ENCODE data around the gene AJAP1.

The AJAP1 gene

GRCh38 chr1:4622821-4623220, 31.6 kb upstream of the AJAP1 start:
- DNase-seq (ENCODE audit: low spot score) = no peak
- no peak for TF ChIP-seq CTCF (IDR thresholded peaks at IDR 0.05; ENCODE audit: borderline replicate concordance, control extremely low read depth, extremely low read depth, insufficient read depth, missing control alignments)
- in situ Hi-C loops (cut with MboI; ENCODE audit: low sequenced_read_pairs, unreplicated experiment) = no loop called here

DNA sequence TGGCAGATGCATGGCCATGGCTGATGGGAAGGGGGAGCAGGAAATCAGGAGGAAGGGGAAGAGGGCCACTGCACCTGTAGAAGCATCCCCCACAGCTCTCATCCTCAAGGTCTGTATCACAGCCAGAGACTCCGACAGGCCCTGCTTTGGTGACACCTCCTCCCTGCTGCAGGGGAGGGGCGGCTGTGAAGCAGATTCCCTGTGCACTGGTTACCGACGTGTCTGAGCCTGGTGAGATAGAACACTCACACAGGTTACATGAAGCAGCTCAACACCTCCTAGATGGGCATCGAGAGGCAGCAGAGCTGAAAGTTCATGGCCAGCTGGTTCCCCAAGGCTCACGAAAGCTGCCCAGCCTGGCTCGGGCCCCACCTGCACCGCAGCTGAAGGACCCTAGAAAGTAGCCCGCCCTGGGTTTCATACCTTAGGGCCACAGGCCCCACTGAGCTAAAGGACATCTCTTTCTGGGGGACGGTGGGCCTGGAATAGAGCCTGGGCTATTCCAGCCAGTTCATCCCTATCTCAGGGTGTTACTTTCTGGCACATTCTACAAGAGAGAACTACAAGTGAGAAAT, 30.2 kb upstream of the AJAP1 start:
- no peak for DNase-seq (ENCODE audit: low spot score)
- TF ChIP-seq CTCF (IDR thresholded peaks at IDR 0.05; ENCODE audit: borderline replicate concordance, control extremely low read depth, extremely low read depth, insufficient read depth, missing control alignments) = no peak
- in situ Hi-C loops (cut with MboI; ENCODE audit: low sequenced_read_pairs, unreplicated experiment) = no loop called here

DNA sequence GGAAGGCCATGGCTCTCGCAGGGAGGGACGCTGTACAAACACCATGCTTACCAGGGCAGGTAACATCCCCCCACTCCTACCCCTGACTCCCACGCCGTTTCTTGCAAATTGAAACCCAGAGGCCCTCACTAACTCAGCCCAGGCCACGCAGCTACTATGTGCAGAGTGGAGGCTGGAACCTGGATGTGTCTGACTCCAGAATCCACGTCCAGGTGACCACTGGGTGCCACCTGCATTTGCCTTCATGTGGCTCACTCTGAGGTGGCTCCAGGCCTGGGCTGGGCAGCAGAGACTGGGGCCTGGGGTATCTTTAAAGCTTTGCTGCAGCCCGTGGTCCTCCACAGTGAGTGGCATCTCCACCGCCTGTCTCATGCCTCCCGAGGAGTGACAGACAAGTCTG, 29.6 kb upstream of the AJAP1 start:
- in situ Hi-C loops (cut with MboI; ENCODE audit: low sequenced_read_pairs, unreplicated experiment) = no loop called here
- no peak for TF ChIP-seq CTCF (IDR thresholded peaks at IDR 0.05; ENCODE audit: borderline replicate concordance, control extremely low read depth, extremely low read depth, insufficient read depth, missing control alignments)
- DNase-seq (ENCODE audit: low spot score) = no peak

GRCh38 chr1:4626061-4626460, 28.3 kb upstream of the AJAP1 start:
- TF ChIP-seq CTCF (IDR thresholded peaks at IDR 0.05; ENCODE audit: borderline replicate concordance, control extremely low read depth, extremely low read depth, insufficient read depth, missing control alignments) = no peak
- in situ Hi-C loops (cut with MboI; ENCODE audit: low sequenced_read_pairs, unreplicated experiment) = no loop called here
- no peak for DNase-seq (ENCODE audit: low spot score)

DNA sequence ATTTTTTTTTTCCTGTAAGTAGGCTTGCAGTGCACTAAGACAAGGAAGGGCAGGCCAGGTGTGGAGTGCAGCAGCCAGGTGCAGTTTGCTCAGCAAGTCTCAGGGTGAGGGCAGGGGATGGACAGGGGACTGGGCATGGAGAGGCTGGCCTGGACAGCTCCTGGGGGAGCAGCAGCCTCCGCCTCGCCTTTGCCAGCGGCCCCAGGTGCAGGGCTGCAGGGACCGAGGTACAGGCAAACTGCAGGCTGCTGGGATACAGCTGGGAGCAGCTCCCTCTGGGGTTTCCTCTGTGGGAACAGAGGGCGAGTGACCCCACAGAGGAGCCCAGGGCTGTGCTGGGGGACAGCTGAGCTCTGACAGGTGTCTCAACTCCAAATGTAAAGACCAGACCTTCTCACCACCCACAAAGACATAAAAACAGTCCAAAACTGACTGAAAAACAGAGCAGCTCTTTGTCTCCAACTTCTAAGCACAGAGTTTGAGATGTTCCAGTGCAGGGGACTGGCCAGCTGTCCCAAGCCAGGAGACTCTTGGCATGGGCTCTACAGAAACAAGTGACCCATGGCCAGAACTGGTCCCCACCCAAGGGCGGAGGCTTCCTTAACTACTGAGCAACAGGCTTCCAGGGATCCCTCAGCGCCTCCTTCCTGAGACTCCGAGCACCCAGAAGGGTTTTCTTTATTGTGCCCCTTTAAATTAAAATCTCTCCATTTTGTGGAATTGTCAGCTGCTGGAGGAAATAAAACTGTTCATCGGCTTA, 27.7 kb upstream of the AJAP1 start:
- DNase-seq (ENCODE audit: low spot score) = no peak
- TF ChIP-seq CTCF (IDR thresholded peaks at IDR 0.05; ENCODE audit: borderline replicate concordance, control extremely low read depth, extremely low read depth, insufficient read depth, missing control alignments) = no peak
- in situ Hi-C loops (cut with MboI; ENCODE audit: low sequenced_read_pairs, unreplicated experiment) = no loop called here

DNA sequence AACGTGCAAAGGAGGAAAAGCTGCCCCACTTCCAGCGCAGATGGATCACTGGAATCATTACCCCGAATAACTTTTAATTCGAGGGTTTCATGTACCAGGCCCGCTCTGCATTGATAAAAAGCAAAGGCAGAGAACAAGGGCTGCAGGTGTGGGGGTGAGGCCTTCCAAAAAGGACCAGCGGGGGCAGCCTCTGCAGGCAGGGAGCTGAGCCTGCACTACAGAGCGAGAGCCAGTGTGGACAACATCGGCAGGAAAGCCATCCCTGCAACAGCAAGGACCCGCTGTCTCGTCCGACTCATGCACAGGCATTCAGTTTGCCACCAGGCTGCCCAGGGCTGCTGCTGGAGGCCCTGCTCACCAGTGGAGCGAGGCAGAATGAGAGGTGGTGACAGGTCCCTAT, 27.1 kb upstream of the AJAP1 start:
- in situ Hi-C loops (cut with MboI; ENCODE audit: low sequenced_read_pairs, unreplicated experiment) = no loop called here
- DNase-seq (ENCODE audit: low spot score) = no peak
- no peak for TF ChIP-seq CTCF (IDR thresholded peaks at IDR 0.05; ENCODE audit: borderline replicate concordance, control extremely low read depth, extremely low read depth, insufficient read depth, missing control alignments)

Measured in GM13976 (cell line).